Jurkat, Clone E6-1 (cell line): ENCODE data around the gene RGPD8. TPM values are rescaled to one million over a fixed set of nuclear protein-coding genes. Genes with fewer than 3 reads are reported as not detected.
"Not testable (repeated sequence)": the region's sequence is repeated elsewhere in the genome, so short reads cannot be mapped to it uniquely, and the experiment has no call there.

Experiments
- DNase-seq: peaks from one replicate; pipeline ENCODE4 v3.0.0-alpha.2; 2011; ENCODE audit warnings: low read depth, low spot score
- H3K4me3 ChIP-seq: 2 replicates; pipeline ENCODE4 v1.5.1; 2011; ENCODE audit warnings: mild to moderate bottlenecking, low read length, control low read depth, moderate library complexity
- polyA plus RNA-seq: library from polyadenylated mRNA; unstranded; fragments of >200 nt; gene quantifications from one replicate; pipeline ENCODE4 v1.2.1, GENCODE V29; 2012; ENCODE audit warnings: missing spikeins; ENCODE audit not compliant: insufficient read length, insufficient read depth

Gene RGPD8
- 0.81 TPM for polyA plus RNA-seq

DNA sequence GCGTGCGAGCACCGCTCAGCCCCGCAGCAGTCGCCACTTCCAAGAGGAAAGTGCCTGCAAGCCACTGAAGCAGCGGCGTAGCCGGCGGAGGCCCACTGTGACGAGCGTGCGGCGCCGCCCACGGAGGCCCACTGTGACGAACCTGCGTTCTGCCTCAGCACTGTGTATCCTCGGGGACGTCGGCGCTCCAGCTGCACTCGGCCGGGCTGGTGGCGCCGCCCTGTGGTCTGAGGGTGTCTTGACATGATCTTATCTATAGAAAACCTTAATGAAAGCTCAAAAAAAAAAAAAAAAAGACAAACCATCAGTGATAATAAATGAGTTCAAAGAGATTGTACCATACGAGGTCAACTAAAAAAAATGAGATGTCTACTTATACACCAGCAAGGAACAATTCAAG lies at the start of gene RGPD8:
Gene RGPD8, minus strand, starts transcription at position 166 of the 400 bp plus-strand sequence. CDS start 192 bp downstream, outside the sequence.
- peak within 1 kb of the TSS; percentile 40 for H3K4me3 ChIP-seq
- DNase-seq = peak; percentile 56

DNA sequence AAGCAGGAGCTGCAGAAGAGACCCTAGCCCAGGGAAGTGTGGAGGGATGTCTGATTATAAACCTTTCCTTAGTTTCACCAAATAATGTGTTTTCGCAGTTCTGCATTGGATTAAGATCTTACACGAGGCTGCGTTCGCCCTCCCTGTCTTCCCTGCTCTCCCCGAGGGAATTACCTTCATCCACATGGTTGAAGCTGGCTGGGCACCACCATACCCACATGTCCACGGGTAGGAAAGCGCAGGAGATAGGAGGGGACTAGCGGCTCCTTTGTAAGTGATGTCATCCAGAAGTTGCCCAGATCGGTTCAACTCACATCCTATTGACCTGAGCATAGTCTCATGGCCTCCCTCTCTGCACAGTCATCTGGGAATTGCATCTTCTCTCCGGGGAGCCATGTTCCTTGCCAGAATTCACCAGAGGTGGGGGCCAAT lies 49.6 kb upstream of the RGPD8 start:
- peak overlapping the region; percentile 88 for H3K4me3 ChIP-seq
- no peak for DNase-seq

DNA sequence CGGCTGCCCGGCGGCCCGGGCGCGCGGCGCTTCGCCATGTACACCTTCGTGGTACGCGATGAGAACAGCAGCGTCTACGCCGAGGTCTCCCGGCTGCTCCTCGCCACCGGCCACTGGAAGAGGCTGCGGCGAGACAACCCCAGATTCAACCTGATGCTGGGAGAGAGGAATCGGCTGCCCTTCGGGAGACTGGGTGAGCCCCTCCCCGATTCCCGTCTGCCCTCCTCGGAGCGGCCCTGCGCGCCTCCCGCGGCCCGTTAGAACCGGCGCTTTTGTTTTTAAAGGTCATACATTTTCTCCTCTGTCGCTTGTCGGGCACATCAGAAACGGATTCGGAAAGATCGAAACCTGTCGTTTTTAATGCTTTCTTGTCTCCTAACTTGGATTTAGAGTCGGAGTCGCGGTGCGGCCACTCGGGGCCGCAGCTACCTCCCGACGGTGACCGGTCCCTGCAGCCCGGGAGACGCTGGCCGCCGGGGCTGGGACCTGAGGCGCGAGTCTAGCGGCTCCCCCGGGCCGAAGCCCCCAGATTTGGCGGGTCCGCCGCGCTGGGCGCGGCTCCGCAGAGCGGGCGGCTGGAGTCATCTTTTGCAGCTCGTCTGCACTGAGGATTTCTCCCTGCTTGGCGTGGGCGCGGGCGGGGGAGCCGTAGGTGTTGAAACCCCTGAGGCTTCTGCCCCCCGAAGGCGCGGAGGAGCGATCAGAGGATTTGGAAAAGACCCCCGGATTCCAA lies 49.0 kb upstream of the RGPD8 start:
- peak overlapping the region; percentile 88 for H3K4me3 ChIP-seq
- DNase-seq = no peak

DNA sequence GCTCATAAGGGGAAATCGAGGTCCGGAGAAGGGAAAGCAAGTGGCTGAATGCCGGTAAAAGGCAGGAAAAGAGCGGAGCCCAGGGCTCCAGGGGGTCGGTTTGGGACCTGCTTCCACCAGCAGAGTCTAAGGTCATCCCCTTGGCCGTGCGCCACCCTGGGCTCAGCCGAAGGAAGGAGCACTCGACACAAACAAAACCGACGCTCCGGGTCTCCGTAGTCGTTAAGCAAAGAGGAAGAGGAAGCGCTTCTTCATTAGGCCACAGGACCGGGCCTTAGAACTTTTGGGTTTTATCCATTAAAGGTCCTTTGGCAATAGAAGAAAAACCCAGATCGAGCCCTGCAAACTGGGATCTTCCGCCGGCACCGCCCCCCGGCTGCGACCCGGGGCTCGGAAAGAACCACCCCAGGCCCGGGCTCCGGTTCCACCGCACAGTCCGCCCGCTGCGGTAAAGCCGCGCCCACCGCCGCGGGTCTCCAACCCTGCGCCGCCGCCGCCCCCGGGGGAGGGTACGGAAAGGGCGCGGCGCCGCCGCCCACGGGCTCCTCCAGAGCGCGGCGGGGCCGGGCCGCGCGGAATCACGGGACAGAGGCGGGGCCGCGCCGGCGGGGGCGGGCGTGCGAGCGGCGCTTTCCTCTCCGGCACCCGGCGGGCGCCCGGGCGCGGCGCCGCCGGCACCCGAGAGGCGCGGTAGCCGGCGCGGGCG lies 48.2 kb upstream of the RGPD8 start, which contains the start of gene TTL:
Gene TTL, plus strand, starts transcription at position 629 of the 706 bp plus-strand sequence. CDS start 189 bp downstream, outside the sequence.
- H3K4me3 ChIP-seq = peak within 1 kb of the TSS; percentile 88
- DNase-seq = peak; percentile 43

GRCh38 chr2:112481050-112481527 lies 47.6 kb upstream of the RGPD8 start:
- DNase-seq = peak; percentile 77
- peak overlapping the region; percentile 84 for H3K4me3 ChIP-seq

GRCh38 chr2:112480530-112481049 lies 47.1 kb upstream of the RGPD8 start:
- H3K4me3 ChIP-seq = peak overlapping the region; percentile 84
- DNase-seq = peak; percentile 49

DNA sequence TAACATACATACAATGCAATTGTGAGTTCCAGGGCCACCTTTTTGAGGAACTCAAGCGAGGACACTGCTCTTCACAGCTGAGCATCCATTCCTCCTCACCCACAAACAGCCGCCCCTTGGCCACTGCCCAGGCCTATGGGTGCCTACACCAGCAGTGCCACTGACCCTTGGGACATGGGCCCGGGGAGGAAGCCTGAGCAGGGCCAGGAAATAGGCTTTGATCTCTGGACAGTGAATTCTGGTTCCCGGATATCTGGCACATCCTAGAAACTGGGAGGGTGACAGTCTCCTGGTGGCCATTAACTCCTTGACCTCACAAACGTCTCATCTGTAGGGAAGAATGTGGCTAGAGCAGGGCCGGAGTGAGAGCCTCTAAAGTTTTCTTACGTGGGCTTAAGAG lies 43.0 kb upstream of the RGPD8 start:
- H3K4me3 ChIP-seq = no peak overlapping the region
- no peak for DNase-seq

DNA sequence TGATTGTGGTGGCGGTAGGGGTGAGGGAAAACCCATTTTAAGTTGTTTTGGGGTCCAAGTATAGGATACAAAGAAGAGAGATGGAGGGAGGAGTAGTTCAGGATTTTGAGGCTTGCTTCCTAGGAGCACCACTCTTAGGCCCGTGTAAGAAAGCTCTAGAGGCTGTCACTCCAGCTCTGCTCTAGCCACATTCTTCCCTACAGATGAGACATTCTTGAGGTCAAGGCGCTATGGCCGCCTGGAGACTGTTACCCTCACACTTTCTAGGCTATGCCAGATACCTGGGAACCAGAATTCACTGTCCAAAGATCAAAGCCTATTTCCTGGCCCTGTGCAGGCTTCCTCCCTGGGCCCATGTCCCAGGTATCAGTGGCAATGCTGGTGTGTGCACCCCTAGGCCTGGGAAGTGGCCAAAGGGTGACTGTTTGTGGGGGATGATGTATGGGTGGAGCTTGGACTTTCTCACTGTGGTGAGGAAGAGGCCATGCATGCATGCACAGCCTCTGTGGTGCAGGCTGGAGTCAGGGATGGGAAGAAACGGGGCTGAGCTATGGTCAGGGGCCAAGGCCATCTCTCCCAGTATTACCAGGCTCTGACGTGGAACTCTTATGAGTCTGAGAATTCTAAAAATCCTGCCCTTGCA lies 41.5 kb upstream of the RGPD8 start:
- no peak overlapping the region for H3K4me3 ChIP-seq
- no peak for DNase-seq

GRCh38 chr2:112472547-112473263 lies 39.3 kb upstream of the RGPD8 start:
- DNase-seq = no peak
- H3K4me3 ChIP-seq = no peak overlapping the region

GRCh38 chr2:112465382-112465781 lies 31.9 kb upstream of the RGPD8 start:
- no peak overlapping the region for H3K4me3 ChIP-seq
- DNase-seq = peak; percentile 23

DNA sequence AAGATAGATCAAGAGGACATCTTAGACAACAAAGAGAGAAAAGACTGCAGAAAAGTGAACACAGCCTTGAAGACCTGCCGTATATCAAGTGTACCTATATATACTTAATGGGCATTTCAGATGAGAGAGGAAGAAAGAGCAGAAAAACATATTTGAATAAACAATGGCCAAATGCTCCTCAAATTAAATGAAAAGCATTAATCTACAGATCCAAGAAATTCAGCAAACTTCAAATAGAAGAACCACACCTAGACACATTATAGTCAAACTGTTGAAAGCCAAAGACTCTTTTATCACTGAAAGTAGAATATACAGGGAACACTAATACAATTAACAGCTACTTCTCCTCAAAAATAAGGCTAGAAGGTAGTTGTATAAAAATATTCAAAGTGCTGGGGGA lies 29.8 kb upstream of the RGPD8 start:
- H3K4me3 ChIP-seq = no peak overlapping the region
- no peak for DNase-seq

GRCh38 chr2:112462178-112462577 lies 28.7 kb upstream of the RGPD8 start:
- DNase-seq = no peak
- no peak overlapping the region for H3K4me3 ChIP-seq

- no peak for DNase-seq
Observed at GRCh38 chr2:112459372-112459771, 25.9 kb upstream of the RGPD8 start.

DNA sequence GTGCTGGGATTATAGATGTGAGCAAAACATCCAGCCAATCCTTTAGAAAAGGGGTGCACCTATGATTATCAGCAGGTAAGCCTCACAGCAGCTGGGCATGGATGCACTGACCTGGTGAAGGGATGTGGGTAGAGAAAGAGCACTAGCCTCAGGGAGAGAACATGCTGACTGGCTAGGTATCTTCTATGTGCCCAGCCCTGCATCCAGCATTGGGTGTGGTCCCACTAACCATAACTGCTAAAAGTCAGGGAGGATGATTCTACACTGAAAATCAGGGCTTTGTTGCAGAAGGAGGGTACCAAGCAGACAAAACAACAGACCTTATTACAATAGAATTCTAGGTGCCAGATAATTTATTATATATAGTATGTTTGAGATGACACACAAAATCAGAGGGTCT lies 21.1 kb upstream of the RGPD8 start:
- no peak for DNase-seq
- no peak overlapping the region for H3K4me3 ChIP-seq

More at GRCh38 chr2:112459372-112459771, 25.9 kb upstream of the RGPD8 start:
- no peak overlapping the region for H3K4me3 ChIP-seq

DNA sequence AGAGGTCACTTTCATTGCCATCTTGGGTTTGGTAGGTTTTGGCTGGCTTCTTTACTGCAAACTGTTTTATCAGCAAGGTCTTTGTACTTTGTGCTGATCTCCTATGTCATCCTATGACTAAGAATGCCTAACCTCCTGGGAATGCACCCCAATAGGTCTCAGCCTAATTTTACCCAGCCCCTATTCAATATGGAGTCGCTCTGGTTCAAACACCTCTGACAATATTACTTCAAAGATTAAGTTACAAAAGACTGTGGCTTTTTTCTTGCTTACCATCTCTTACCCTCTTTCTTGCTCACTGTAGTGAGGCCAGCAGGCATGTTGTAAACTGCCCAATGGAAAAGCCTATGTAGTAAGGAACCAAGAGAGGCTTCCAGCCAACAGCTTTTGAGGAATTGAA lies 17.9 kb upstream of the RGPD8 start:
- no peak for DNase-seq
- no peak overlapping the region for H3K4me3 ChIP-seq

DNA sequence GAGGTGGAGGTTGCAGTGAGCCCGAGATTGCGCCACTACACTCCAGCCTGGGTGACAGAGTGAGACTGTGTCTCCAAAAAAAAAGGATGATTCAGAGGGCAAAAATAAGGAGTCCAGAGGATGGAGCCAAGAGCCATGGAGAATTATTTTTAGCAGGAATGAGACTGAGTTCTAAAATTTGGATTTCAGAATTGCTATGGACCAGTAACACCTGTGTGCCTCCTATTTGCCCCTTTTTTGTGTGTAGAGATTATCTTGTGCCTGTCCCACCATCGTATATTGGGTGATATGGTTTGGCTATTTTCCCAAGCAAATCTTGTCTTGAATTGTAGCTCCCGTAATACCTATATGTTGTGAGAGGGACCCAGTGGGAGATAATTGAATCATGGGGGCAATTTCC lies 16.4 kb upstream of the RGPD8 start:
- no peak overlapping the region for H3K4me3 ChIP-seq

DNA sequence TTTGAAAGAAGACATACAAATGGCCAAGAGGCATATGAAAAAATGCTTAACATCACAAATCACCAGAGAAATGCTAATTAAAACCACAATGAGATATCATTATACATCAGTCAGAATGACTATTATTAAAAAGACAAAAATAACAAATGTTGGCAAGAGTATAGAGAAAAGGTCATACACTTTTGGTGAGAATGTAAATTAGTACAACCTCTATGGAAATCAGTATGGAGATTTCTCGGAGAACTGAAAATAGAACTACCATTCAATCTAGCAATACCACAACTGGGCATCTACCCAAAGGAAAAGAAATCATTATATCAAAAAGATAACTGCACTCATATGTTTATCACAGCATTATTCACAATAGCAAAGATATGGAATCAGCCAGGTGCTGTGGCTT lies 10.8 kb upstream of the RGPD8 start:
- H3K4me3 ChIP-seq, DNase-seq: not testable (repeated sequence)

More for the DNA sequence above, 16.4 kb upstream of the RGPD8 start:
- no peak for DNase-seq

DNA sequence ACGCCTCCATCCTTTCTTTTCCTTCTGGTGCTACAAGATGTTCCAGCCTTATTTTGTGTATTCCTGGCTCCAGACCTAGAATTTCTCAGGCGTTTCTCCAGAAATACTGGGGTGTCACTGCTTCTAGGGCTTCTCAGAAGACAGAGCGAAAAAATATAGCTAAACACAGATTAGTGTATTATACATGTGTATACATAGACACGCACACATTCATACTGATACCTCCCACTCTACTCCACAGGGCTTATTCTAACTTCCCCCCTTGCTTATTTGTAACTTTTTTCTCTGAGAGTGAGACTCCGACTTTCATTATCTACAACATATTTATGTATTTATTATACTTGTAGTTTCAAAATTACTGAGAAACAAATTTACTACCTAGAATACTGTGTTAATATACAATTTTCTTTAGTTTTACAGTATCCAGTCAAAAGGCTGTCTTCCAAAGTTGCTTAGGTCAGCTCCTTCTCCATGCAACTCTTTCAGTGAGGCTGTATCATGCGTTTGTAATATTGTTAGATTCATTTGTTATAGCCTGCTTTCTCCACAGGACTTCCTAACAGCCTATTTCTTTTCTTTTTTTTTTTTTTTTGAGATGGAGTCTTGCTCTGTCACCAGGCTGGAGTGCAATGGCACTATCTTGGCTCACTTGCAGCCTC lies 5.3 kb upstream of the RGPD8 start:
- DNase-seq, H3K4me3 ChIP-seq: not testable (repeated sequence)
